AG09319 (cell line): ENCODE measurements around the gene SLC39A6.

Source experiments
- DNase-seq: peaks from one replicate; pipeline ENCODE4 v3.0.0-alpha.2; 2010; ENCODE audit warnings: low read depth; ENCODE audit errors: extremely low read depth
- TF ChIP-seq, protein P1 (sequence below): IDR thresholded peaks from 2 replicates; pipeline ENCODE4 v1.5.1; 2011; ENCODE audit warnings: low read depth, mild to moderate bottlenecking, inconsistent platforms, low read length, moderate library complexity

SLC39A6 gene

GRCh38 chr18:36109737-36110136 is 19.4 kb downstream of the SLC39A6 start:
- TF ChIP-seq, protein P1, sequence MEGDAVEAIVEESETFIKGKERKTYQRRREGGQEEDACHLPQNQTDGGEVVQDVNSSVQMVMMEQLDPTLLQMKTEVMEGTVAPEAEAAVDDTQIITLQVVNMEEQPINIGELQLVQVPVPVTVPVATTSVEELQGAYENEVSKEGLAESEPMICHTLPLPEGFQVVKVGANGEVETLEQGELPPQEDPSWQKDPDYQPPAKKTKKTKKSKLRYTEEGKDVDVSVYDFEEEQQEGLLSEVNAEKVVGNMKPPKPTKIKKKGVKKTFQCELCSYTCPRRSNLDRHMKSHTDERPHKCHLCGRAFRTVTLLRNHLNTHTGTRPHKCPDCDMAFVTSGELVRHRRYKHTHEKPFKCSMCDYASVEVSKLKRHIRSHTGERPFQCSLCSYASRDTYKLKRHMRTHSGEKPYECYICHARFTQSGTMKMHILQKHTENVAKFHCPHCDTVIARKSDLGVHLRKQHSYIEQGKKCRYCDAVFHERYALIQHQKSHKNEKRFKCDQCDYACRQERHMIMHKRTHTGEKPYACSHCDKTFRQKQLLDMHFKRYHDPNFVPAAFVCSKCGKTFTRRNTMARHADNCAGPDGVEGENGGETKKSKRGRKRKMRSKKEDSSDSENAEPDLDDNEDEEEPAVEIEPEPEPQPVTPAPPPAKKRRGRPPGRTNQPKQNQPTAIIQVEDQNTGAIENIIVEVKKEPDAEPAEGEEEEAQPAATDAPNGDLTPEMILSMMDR: no peak
- no peak for DNase-seq

DNA sequence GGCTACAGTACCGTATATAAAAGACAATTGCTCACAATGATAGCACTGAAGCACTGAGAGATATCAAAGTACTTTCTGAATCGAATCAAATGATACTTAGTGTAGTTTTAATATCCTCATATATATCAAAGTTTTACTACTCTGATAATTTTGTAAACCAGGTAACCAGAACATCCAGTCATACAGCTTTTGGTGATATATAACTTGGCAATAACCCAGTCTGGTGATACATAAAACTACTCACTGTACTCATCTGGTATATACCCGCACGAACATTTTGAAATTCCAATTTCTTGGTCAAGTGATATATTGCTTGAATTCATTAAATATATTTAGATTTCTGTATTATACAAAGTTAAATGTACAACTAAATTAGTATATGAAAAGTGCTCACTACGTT is 20.5 kb downstream of the SLC39A6 start:
- DNase-seq: no peak
- TF ChIP-seq, protein P1: no peak

- TF ChIP-seq, protein P1: no peak
- DNase-seq: no peak
These were observed 20.9 kb downstream of the SLC39A6 start for GRCh38 chr18:36108196-36108595.

- no peak for DNase-seq
- TF ChIP-seq, protein P1: no peak
These were observed 21.7 kb downstream of the SLC39A6 start for GRCh38 chr18:36107477-36107876.

GRCh38 chr18:36104749-36105148 is 24.4 kb downstream of the SLC39A6 start:
- TF ChIP-seq, protein P1: no peak
- no peak for DNase-seq

DNA sequence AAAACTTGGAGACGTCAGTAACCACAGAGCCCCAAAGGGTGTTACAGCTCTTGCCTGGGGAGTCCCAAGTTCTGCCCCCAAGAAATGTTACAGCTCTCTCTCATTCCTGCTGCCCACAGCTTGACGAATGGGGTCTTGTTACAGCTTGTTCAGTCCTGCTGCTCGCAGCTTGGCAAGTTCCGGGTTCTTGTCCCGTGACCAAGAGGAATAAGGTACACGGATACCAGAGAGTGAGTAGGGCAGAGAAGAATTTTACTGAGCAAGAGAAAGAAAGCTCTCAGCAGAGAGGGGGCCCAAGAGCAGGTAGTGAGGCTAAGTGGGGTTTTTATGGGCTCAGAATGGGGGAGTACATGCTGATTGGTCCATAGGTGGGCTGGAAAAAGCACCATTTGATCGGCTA is 27.2 kb downstream of the SLC39A6 start:
- no peak for DNase-seq
- TF ChIP-seq, protein P1: no peak

GRCh38 chr18:36099311-36099710 is 29.8 kb downstream of the SLC39A6 start:
- TF ChIP-seq, protein P1: no peak

DNA sequence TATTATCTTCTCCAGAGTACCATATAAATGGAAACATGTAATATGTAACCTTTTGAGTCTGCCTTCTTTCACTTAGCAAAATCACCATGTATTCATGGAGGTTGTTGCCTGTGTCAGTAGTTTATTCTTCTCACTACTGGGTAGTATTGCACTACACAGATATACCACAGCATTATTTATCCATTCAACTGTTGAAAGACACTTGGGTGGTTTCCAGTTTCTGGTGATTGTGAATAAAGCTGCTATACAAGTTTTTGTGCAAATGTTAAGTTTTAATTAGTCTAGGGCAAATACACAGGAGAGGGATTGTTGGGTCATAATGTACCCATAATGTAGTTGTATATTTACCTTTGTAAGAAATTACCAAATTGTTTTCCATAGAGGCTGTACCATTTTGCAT is 32.2 kb downstream of the SLC39A6 start:
- no peak for DNase-seq
- TF ChIP-seq, protein P1: no peak

More at GRCh38 chr18:36099311-36099710, 29.8 kb downstream of the SLC39A6 start:
- DNase-seq: no peak
